ENCODE data around the gene PSMB7. TPM values are rescaled to one million over a fixed set of nuclear protein-coding genes. Genes with fewer than 3 reads are reported as not detected.

PSMB7 gene
- total RNA-seq, 1 experiment from 2014 or later, result 380 TPM

- intact Hi-C loops (cut with micrococcal nuclease; ENCODE audit: unreplicated experiment), result no loop called here
These were observed 48.6 kb downstream of the PSMB7 start for GRCh38 chr9:124366476-124367220.

GRCh38 chr9:124365036-124365435, 50.2 kb downstream of the PSMB7 start:
- no TSS peak for BruUV-seq (replicated peaks)
- no peak for TF ChIP-seq EZH2 (IDR thresholded peaks at IDR 0.05; ENCODE audit: borderline replicate concordance, low read depth, low read length, poor library complexity, severe bottlenecking)
- TF ChIP-seq CTCF (conservative IDR thresholded peaks at IDR 0.05; ENCODE audit: low read depth, low read length), result no peak
- Histone ChIP-seq H3K36me3 (ENCODE audit: insufficient read depth, low read length, poor library complexity, severe bottlenecking) (no peaks in the 10 kb centered on the region), H3K4me1 (ENCODE audit: insufficient read depth, low read length, poor library complexity, severe bottlenecking) (no peaks in the 10 kb centered on the region), H3K4me3 (ENCODE audit: low read depth, low read length, poor library complexity, severe bottlenecking) (no peak overlapping the region), H3K9me3 (ENCODE audit: low read depth, low read length, poor library complexity, severe bottlenecking) (no peaks in the 10 kb centered on the region), H3K27me3 (replicated peaks; ENCODE audit: insufficient read depth, low read depth, low read length, poor library complexity) (no peaks in the 10 kb centered on the region), H3K27ac (ENCODE audit: low read depth, low read length, poor library complexity, severe bottlenecking) (no peak overlapping the region)
- CTCF ChIA-PET, result no interaction called here
- intact Hi-C loops (cut with micrococcal nuclease; ENCODE audit: unreplicated experiment), result no loop called here
- POLR2A ChIA-PET (ENCODE audit: low non-redundant PET), result no interaction called here
- no peak for DNase-seq (ENCODE audit: low spot score)

More at GRCh38 chr9:124366476-124367220, 48.6 kb downstream of the PSMB7 start:
- no TSS peak for BruUV-seq (replicated peaks)
- Histone ChIP-seq H3K27me3 (replicated peaks; ENCODE audit: insufficient read depth, low read depth, low read length, poor library complexity) (no peaks in the 10 kb centered on the region), H3K27ac (ENCODE audit: low read depth, low read length, poor library complexity, severe bottlenecking) (no peak overlapping the region), H3K36me3 (ENCODE audit: insufficient read depth, low read length, poor library complexity, severe bottlenecking) (no peaks in the 10 kb centered on the region), H3K4me1 (ENCODE audit: insufficient read depth, low read length, poor library complexity, severe bottlenecking) (peaks cover 12% of the 10 kb centered on the region), H3K9me3 (ENCODE audit: low read depth, low read length, poor library complexity, severe bottlenecking) (no peaks in the 10 kb centered on the region), H3K4me3 (ENCODE audit: low read depth, low read length, poor library complexity, severe bottlenecking) (no peak overlapping the region)
- ChIA-PET POLR2A (ENCODE audit: low non-redundant PET) (no interaction called here), CTCF (no interaction called here)
- DNase-seq (ENCODE audit: low spot score), result no peak
- TF ChIP-seq EZH2 (IDR thresholded peaks at IDR 0.05; ENCODE audit: borderline replicate concordance, low read depth, low read length, poor library complexity, severe bottlenecking) (no peak), CTCF (conservative IDR thresholded peaks at IDR 0.05; ENCODE audit: low read depth, low read length) (no peak)

- no peaks in the 10 kb centered on the region for H3K4me1 ChIP-seq (ENCODE audit: insufficient read depth, low read length, poor library complexity, severe bottlenecking)
- DNase-seq (ENCODE audit: low spot score), result no peak
- ChIA-PET CTCF (no interaction called here), POLR2A (ENCODE audit: low non-redundant PET) (no interaction called here)
- no peak overlapping the region for H3K27ac ChIP-seq (ENCODE audit: low read depth, low read length, poor library complexity, severe bottlenecking)
- no peaks in the 10 kb centered on the region for H3K27me3 ChIP-seq (replicated peaks; ENCODE audit: insufficient read depth, low read depth, low read length, poor library complexity)
- TF ChIP-seq EZH2 (IDR thresholded peaks at IDR 0.05; ENCODE audit: borderline replicate concordance, low read depth, low read length, poor library complexity, severe bottlenecking), result no peak
- no peak for TF ChIP-seq CTCF (conservative IDR thresholded peaks at IDR 0.05; ENCODE audit: low read depth, low read length)
- H3K4me3 ChIP-seq (ENCODE audit: low read depth, low read length, poor library complexity, severe bottlenecking), result no peak overlapping the region
- H3K9me3 ChIP-seq (ENCODE audit: low read depth, low read length, poor library complexity, severe bottlenecking), result no peaks in the 10 kb centered on the region
- intact Hi-C loops (cut with micrococcal nuclease; ENCODE audit: unreplicated experiment), result no loop called here
- no peaks in the 10 kb centered on the region for H3K36me3 ChIP-seq (ENCODE audit: insufficient read depth, low read length, poor library complexity, severe bottlenecking)
- no TSS peak for BruUV-seq (replicated peaks)
These were observed 51.1 kb downstream of the PSMB7 start for GRCh38 chr9:124364141-124364540.
